HL-60 (cell line): ENCODE data around the gene TEX35.

ENCODE experiments used
- GABPA ChIP-seq: IDR thresholded peaks from 2 replicates; pipeline ENCODE4 v1.6.1; 2012; ENCODE audit warnings: low read depth
- POLR2AphosphoS5 ChIP-seq: IDR thresholded peaks from 2 replicates; pipeline ENCODE4 v1.6.1; 2012; ENCODE audit warnings: low read depth
- SPI1 ChIP-seq: IDR thresholded peaks from 2 replicates; pipeline ENCODE4 v1.6.1; 2012; ENCODE audit warnings: low read depth, mild to moderate bottlenecking, borderline replicate concordance
- TF ChIP-seq, protein P1 (sequence below): IDR thresholded peaks from one replicate; pipeline ENCODE4 v1.5.1; 2011; ENCODE audit warnings: low read length, control low read depth, inconsistent platforms; ENCODE audit not compliant: insufficient read depth
- TF ChIP-seq, protein P2 (sequence below): IDR thresholded peaks from 2 replicates; pipeline ENCODE4 v1.6.1; 2012; ENCODE audit warnings: low read depth; ENCODE audit not compliant: insufficient replicate concordance

DNA sequence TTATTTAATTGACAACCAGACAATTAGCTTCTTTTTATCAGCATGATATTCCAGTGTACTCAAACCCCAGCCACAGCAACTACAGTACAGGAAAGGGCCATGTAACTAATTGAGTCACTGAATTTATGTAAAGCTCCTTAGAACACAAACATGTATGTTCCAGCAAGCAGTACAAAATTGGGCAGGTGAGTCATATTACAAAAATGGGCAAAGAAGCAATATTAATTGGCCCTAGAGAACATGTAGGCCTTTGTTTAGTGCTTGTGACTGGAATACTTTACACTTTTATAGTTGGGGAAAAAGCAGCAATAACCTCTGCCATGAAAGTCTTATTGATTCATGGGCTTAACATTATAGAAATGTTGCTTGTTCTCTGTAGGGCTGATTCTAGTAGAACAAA lies 47.9 kb upstream of the TEX35 start:
- TF ChIP-seq POLR2AphosphoS5 (no peak), SPI1 (no peak), GABPA (no peak)
- TF ChIP-seq, protein P1, sequence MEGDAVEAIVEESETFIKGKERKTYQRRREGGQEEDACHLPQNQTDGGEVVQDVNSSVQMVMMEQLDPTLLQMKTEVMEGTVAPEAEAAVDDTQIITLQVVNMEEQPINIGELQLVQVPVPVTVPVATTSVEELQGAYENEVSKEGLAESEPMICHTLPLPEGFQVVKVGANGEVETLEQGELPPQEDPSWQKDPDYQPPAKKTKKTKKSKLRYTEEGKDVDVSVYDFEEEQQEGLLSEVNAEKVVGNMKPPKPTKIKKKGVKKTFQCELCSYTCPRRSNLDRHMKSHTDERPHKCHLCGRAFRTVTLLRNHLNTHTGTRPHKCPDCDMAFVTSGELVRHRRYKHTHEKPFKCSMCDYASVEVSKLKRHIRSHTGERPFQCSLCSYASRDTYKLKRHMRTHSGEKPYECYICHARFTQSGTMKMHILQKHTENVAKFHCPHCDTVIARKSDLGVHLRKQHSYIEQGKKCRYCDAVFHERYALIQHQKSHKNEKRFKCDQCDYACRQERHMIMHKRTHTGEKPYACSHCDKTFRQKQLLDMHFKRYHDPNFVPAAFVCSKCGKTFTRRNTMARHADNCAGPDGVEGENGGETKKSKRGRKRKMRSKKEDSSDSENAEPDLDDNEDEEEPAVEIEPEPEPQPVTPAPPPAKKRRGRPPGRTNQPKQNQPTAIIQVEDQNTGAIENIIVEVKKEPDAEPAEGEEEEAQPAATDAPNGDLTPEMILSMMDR: no peak
- TF ChIP-seq, protein P2, sequence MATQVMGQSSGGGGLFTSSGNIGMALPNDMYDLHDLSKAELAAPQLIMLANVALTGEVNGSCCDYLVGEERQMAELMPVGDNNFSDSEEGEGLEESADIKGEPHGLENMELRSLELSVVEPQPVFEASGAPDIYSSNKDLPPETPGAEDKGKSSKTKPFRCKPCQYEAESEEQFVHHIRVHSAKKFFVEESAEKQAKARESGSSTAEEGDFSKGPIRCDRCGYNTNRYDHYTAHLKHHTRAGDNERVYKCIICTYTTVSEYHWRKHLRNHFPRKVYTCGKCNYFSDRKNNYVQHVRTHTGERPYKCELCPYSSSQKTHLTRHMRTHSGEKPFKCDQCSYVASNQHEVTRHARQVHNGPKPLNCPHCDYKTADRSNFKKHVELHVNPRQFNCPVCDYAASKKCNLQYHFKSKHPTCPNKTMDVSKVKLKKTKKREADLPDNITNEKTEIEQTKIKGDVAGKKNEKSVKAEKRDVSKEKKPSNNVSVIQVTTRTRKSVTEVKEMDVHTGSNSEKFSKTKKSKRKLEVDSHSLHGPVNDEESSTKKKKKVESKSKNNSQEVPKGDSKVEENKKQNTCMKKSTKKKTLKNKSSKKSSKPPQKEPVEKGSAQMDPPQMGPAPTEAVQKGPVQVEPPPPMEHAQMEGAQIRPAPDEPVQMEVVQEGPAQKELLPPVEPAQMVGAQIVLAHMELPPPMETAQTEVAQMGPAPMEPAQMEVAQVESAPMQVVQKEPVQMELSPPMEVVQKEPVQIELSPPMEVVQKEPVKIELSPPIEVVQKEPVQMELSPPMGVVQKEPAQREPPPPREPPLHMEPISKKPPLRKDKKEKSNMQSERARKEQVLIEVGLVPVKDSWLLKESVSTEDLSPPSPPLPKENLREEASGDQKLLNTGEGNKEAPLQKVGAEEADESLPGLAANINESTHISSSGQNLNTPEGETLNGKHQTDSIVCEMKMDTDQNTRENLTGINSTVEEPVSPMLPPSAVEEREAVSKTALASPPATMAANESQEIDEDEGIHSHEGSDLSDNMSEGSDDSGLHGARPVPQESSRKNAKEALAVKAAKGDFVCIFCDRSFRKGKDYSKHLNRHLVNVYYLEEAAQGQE: no peak
